A673 (cell line): Measurements from ENCODE around the gene WIF1. TPM values are rescaled to one million over a fixed set of nuclear protein-coding genes. Genes with fewer than 3 reads are reported as not detected.

ENCODE experiments used
- BruUV-seq: library from RNA; stranded (reverse); fragments of 400-500 nt; replicated peaks from 2 replicates; lab custom pipeline; 2021; lab: Mats Ljungman, UMichigan
- CTCF ChIA-PET: fragments of 300-600 bp; sonication (Branson Sonifier 250); formaldehyde crosslinking; loops from one replicate; lab custom pipeline; 2022; ENCODE audit warnings: antibody characterized with exemption; lab: Charles Lee
- POLR2A ChIA-PET: fragments of 300-600 bp; sonication (Branson Sonifier 250); formaldehyde crosslinking; loops from one replicate; lab custom pipeline; 2022; ENCODE audit warnings: antibody characterized with exemption; ENCODE audit not compliant: low non-redundant PET; lab: Charles Lee
- DNase-seq: peaks from one replicate; pipeline ENCODE4 v3.0.0-alpha.2; 2015; ENCODE audit warnings: low spot score
- H3K27ac ChIP-seq: fragments of 200-600 bp; sonication (generic); 2 replicates; pipeline ENCODE4 v1.5.1; 2016; ENCODE audit warnings: mixed run types, low read depth, mild to moderate bottlenecking, mixed read lengths, antibody characterized with exemption, low read length; ENCODE audit not compliant: poor library complexity, severe bottlenecking
- H3K27me3 ChIP-seq: fragments of 200-600 bp; sonication (generic); replicated peaks from 2 replicates; pipeline ENCODE4 v1.6.1; 2017; ENCODE audit warnings: mixed run types, low read depth, mild to moderate bottlenecking, mixed read lengths, antibody characterized with exemption, low read length; ENCODE audit not compliant: insufficient read depth, poor library complexity
- H3K36me3 ChIP-seq: fragments of 200-600 bp; sonication (generic); 2 replicates; pipeline ENCODE4 v1.6.1; 2016; ENCODE audit warnings: mixed run types, mild to moderate bottlenecking, mixed read lengths, antibody characterized with exemption, low read length; ENCODE audit not compliant: insufficient read depth, poor library complexity, severe bottlenecking
- H3K4me1 ChIP-seq: fragments of 200-600 bp; sonication (generic); 2 replicates; pipeline ENCODE4 v1.6.1; 2017; ENCODE audit warnings: mixed run types, mild to moderate bottlenecking, mixed read lengths, antibody characterized with exemption, low read length; ENCODE audit not compliant: insufficient read depth, poor library complexity, severe bottlenecking
- H3K4me3 ChIP-seq: fragments of 200-600 bp; sonication (generic); 2 replicates; pipeline ENCODE4 v1.5.1; 2016; ENCODE audit warnings: low read depth, mixed run types, mild to moderate bottlenecking, mixed read lengths, low read length; ENCODE audit not compliant: poor library complexity, severe bottlenecking
- H3K9me3 ChIP-seq: fragments of 200-600 bp; sonication (generic); 2 replicates; pipeline ENCODE4 v1.6.1; 2016; ENCODE audit warnings: mixed run types, low read depth, mild to moderate bottlenecking, mixed read lengths, antibody characterized with exemption, low read length; ENCODE audit not compliant: poor library complexity, severe bottlenecking
- EZH2 ChIP-seq: fragments of 200-600 bp; sonication (generic); IDR thresholded peaks from 2 replicates; pipeline ENCODE4 v1.6.1; 2017; ENCODE audit warnings: borderline replicate concordance, low read depth, mild to moderate bottlenecking, mixed read lengths, antibody characterized with exemption, low read length; ENCODE audit not compliant: poor library complexity, severe bottlenecking
- intact Hi-C: fragments of 100-400 bp; cut with micrococcal nuclease; formaldehyde crosslinking; loops from one replicate; pipeline ENCODE4 v1.10.0; 2022; ENCODE audit not compliant: unreplicated experiment
- total RNA-seq: library from RNA; stranded (reverse); gene quantifications from 2 replicates; pipeline ENCODE4 v1.2.3, GENCODE V29; 2021
- TF ChIP-seq, protein P1 (sequence below): fragments of 300-800, 200-600 bp; sonication (generic); conservative IDR thresholded peaks from 2 replicates; pipeline ENCODE4 v1.5.1; 2017; ENCODE audit warnings: low read depth, mild to moderate bottlenecking, antibody characterized with exemption, low read length, moderate library complexity, mixed read lengths

Gene WIF1
- total RNA-seq, 1 experiment from 2014 or later = not detected

DNA sequence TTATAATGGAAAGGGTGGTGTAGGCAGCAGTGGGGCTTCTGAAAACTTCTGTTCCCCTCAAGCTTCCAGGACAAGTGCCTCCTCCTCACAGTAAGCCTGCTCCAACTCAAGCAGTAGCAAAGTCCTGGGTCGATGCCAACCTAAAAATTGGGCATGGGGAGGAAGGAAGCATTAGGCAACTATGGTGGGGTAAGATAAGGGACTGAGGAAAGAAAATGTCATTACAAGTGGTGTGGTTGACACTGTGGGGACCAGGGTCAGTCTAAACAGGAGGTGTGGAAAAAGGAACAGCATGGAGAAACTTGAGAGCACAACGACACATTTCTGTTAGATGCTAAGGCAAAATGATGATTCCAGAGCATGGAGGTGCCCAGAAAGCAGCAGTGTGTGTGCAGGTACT, 34.9 kb downstream of the WIF1 start:
- ChIA-PET CTCF (no interaction called here), POLR2A (no interaction called here)
- Histone ChIP-seq H3K4me3 (no peak overlapping the region), H3K36me3 (no peaks in the 10 kb centered on the region), H3K27me3 (peaks cover 74% of the 10 kb centered on the region), H3K4me1 (no peaks in the 10 kb centered on the region), H3K27ac (no peak overlapping the region), H3K9me3 (no peaks in the 10 kb centered on the region)
- DNase-seq = no peak
- intact Hi-C loops = no loop called here
- BruUV-seq = no TSS peak
- no peak for TF ChIP-seq EZH2
- TF ChIP-seq, protein P1, sequence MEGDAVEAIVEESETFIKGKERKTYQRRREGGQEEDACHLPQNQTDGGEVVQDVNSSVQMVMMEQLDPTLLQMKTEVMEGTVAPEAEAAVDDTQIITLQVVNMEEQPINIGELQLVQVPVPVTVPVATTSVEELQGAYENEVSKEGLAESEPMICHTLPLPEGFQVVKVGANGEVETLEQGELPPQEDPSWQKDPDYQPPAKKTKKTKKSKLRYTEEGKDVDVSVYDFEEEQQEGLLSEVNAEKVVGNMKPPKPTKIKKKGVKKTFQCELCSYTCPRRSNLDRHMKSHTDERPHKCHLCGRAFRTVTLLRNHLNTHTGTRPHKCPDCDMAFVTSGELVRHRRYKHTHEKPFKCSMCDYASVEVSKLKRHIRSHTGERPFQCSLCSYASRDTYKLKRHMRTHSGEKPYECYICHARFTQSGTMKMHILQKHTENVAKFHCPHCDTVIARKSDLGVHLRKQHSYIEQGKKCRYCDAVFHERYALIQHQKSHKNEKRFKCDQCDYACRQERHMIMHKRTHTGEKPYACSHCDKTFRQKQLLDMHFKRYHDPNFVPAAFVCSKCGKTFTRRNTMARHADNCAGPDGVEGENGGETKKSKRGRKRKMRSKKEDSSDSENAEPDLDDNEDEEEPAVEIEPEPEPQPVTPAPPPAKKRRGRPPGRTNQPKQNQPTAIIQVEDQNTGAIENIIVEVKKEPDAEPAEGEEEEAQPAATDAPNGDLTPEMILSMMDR = no peak

DNA sequence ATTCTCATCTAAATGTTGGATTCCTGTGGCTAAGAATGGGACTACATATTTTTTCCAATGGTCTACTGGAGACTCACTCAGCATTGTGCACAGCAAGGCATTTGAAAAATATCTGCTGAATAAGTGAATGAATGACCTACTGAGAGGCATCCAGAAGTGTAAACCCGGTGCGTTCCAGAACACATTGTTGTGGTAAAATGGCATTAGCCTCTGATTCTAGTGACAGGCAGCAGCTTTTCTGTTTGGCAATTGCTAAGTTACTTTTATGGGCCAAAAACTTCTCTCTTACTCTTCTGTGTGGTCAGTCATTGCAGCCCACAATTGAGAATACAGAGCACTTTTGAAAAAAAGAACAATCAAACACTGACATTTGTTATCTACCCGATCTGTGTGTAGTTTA, 36.5 kb downstream of the WIF1 start:
- no TSS peak for BruUV-seq

GRCh38 chr12:65083581-65083980, 37.5 kb downstream of the WIF1 start:
- no peak overlapping the region for H3K4me3 ChIP-seq
- DNase-seq = no peak
- BruUV-seq = no TSS peak
- H3K4me1 ChIP-seq = no peaks in the 10 kb centered on the region
- ChIA-PET POLR2A (no interaction called here), CTCF (interaction anchor here (0.6 kb wide), 1 partner anchor 171 kb away, joined by 3 read pairs; no protein-coding TSS in a partner anchor)
- H3K27ac ChIP-seq = no peak overlapping the region
- H3K36me3 ChIP-seq = no peaks in the 10 kb centered on the region
- TF ChIP-seq EZH2 = no peak
- TF ChIP-seq, protein P1 = no peak
- intact Hi-C loops = no loop called here
- no peaks in the 10 kb centered on the region for H3K9me3 ChIP-seq
- H3K27me3 ChIP-seq = peaks cover 76% of the 10 kb centered on the region

More for the DNA sequence above, 36.5 kb downstream of the WIF1 start:
- no peak for DNase-seq
- peaks cover 81% of the 10 kb centered on the region for H3K27me3 ChIP-seq
- no peaks in the 10 kb centered on the region for H3K36me3 ChIP-seq
- no peaks in the 10 kb centered on the region for H3K4me1 ChIP-seq
- ChIA-PET CTCF (no interaction called here), POLR2A (no interaction called here)
- no peaks in the 10 kb centered on the region for H3K9me3 ChIP-seq
- no peak overlapping the region for H3K27ac ChIP-seq
- H3K4me3 ChIP-seq = no peak overlapping the region
- intact Hi-C loops = no loop called here
- TF ChIP-seq, protein P1 = no peak
- no peak for TF ChIP-seq EZH2
